ENCODE data around the gene PIEZO2. TPM values are rescaled to one million over a fixed set of nuclear protein-coding genes. Genes with fewer than 3 reads are reported as not detected.

The PIEZO2 gene
- total RNA-seq, 1 experiment from 2014 or later, result 0.11 TPM

- CTCF ChIA-PET, result interaction anchor here (1.4 kb wide), 1 partner anchor 153 kb away, joined by 4 read pairs; no protein-coding TSS in a partner anchor
- Histone ChIP-seq H3K36me3 (ENCODE audit: control insufficient read depth, insufficient read depth, low read length) (no peaks in the 10 kb centered on the region), H3K4me1 (no peaks in the 10 kb centered on the region), H3K27me3 (replicated peaks; ENCODE audit: control insufficient read depth, insufficient read depth, low read length) (no peaks in the 10 kb centered on the region), H3K9me3 (no peaks in the 10 kb centered on the region), H3K4me3 (ENCODE audit: low read depth, low read length) (no peak overlapping the region)
- no TSS peak for BruUV-seq (replicated peaks)
- intact Hi-C loops (cut with micrococcal nuclease; ENCODE audit: unreplicated experiment), result no loop called here
- Mint-ChIP-seq H3K27me3 (ENCODE audit: insufficient read depth, unreplicated experiment) (peaks cover 6% of the 10 kb centered on the region), H3K27ac (ENCODE audit: unreplicated experiment) (no peak overlapping the region), H3K4me3 (ENCODE audit: unreplicated experiment) (no peak overlapping the region), H3K4me1 (ENCODE audit: low read depth, unreplicated experiment) (peaks cover 13% of the 10 kb centered on the region), H3K36me3 (ENCODE audit: insufficient read depth, unreplicated experiment) (no peaks in the 10 kb centered on the region), H3K9me3 (ENCODE audit: unreplicated experiment) (no peaks in the 10 kb centered on the region)
- no peak for DNase-seq
- POLR2A ChIA-PET, result no interaction called here
- TF ChIP-seq, protein P1, sequence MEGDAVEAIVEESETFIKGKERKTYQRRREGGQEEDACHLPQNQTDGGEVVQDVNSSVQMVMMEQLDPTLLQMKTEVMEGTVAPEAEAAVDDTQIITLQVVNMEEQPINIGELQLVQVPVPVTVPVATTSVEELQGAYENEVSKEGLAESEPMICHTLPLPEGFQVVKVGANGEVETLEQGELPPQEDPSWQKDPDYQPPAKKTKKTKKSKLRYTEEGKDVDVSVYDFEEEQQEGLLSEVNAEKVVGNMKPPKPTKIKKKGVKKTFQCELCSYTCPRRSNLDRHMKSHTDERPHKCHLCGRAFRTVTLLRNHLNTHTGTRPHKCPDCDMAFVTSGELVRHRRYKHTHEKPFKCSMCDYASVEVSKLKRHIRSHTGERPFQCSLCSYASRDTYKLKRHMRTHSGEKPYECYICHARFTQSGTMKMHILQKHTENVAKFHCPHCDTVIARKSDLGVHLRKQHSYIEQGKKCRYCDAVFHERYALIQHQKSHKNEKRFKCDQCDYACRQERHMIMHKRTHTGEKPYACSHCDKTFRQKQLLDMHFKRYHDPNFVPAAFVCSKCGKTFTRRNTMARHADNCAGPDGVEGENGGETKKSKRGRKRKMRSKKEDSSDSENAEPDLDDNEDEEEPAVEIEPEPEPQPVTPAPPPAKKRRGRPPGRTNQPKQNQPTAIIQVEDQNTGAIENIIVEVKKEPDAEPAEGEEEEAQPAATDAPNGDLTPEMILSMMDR (IDR thresholded peaks at IDR 0.05; ENCODE audit: insufficient read depth in 1 of 2, low read depth in 1 of 2, low read length in 1 of 2, severe bottlenecking in 1 of 2, unreplicated experiment in 1 of 2), result no peak
These were observed 436.0 kb downstream of the PIEZO2 start for GRCh38 chr18:10713409-10713808.

DNA sequence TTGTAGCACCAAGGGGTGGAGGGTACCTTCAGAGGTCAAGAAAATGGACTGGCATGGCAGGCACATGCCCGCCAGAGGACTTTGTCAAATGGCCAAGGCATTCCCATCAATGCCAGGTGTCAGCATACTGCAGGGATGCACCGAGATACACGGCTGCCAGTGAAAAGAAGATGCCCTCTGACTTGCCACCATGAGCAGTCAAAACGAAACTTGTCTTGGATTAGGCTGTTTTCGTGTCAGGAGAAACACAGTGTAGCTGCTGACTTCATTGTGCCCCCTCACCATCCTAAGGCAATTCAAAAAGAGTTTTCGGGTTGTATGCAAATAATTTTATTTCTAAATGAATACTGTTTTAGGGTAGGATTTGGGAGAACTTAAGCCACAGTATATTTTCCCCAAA lies 442.1 kb downstream of the PIEZO2 start:
- Mint-ChIP-seq H3K4me1 (ENCODE audit: low read depth, unreplicated experiment) (peaks cover 8% of the 10 kb centered on the region), H3K27me3 (ENCODE audit: insufficient read depth, unreplicated experiment) (peaks cover 6% of the 10 kb centered on the region), H3K27ac (ENCODE audit: unreplicated experiment) (no peak overlapping the region), H3K36me3 (ENCODE audit: insufficient read depth, unreplicated experiment) (no peaks in the 10 kb centered on the region), H3K4me3 (ENCODE audit: unreplicated experiment) (no peak overlapping the region), H3K9me3 (ENCODE audit: unreplicated experiment) (no peaks in the 10 kb centered on the region)
- TF ChIP-seq, protein P1 (IDR thresholded peaks at IDR 0.05; ENCODE audit: insufficient read depth in 1 of 2, low read depth in 1 of 2, low read length in 1 of 2, severe bottlenecking in 1 of 2, unreplicated experiment in 1 of 2), result no peak
- Histone ChIP-seq H3K4me1 (0 out of 2 replicates have a peak, but pooled peaks cover 11% of the 10 kb centered on the region), H3K36me3 (ENCODE audit: control insufficient read depth, insufficient read depth, low read length) (no peaks in the 10 kb centered on the region), H3K4me3 (ENCODE audit: low read depth, low read length) (no peak overlapping the region), H3K27me3 (replicated peaks; ENCODE audit: control insufficient read depth, insufficient read depth, low read length) (no peaks in the 10 kb centered on the region; the same call in 1 of the 2 replicates), H3K9me3 (no peaks in the 10 kb centered on the region)
- intact Hi-C loops (cut with micrococcal nuclease; ENCODE audit: unreplicated experiment), result no loop called here
- CTCF ChIA-PET, result no interaction called here
- POLR2A ChIA-PET, result no interaction called here
- BruUV-seq (replicated peaks), result no TSS peak
- DNase-seq, result no peak

DNA sequence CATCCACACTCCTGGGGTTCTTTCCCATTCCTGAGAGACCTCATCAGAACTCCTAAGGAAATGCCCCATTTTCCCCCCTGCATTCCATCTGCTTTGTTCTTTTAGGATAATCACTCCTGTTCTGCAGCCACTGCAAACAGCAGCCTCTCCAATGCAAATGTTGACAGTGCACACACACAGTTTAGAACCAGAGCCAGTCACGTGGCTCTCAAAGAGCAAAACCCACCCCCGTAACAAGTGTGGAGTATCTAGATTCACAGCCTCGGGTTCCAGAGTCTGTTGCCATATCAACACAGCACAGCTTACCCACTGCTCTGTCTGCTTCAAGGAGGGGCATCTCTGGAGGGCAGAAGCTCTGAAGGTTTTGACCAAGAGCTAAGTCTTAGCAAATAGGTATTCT lies 443.6 kb downstream of the PIEZO2 start:
- Histone ChIP-seq H3K9me3 (no peaks in the 10 kb centered on the region), H3K36me3 (ENCODE audit: control insufficient read depth, insufficient read depth, low read length) (no peaks in the 10 kb centered on the region), H3K27me3 (replicated peaks; ENCODE audit: control insufficient read depth, insufficient read depth, low read length) (no peaks in the 10 kb centered on the region; the same call in 1 of the 2 replicates), H3K4me1 (0 out of 2 replicates have a peak, but pooled peaks cover 11% of the 10 kb centered on the region), H3K4me3 (ENCODE audit: low read depth, low read length) (no peak overlapping the region)
- POLR2A ChIA-PET, result no interaction called here
- H3K4me3 Mint-ChIP-seq (ENCODE audit: unreplicated experiment), result no peak overlapping the region
- peak in 1 of 2 experiments; percentile 32 for DNase-seq
- no peaks in the 10 kb centered on the region for H3K9me3 Mint-ChIP-seq (ENCODE audit: unreplicated experiment)
- peaks cover 6% of the 10 kb centered on the region for H3K27me3 Mint-ChIP-seq (ENCODE audit: insufficient read depth, unreplicated experiment)
- intact Hi-C loops (cut with micrococcal nuclease; ENCODE audit: unreplicated experiment), result no loop called here
- TF ChIP-seq, protein P1 (IDR thresholded peaks at IDR 0.05; ENCODE audit: insufficient read depth in 1 of 2, low read depth in 1 of 2, low read length in 1 of 2, severe bottlenecking in 1 of 2, unreplicated experiment in 1 of 2), result no peak
- no peak overlapping the region for H3K27ac Mint-ChIP-seq (ENCODE audit: unreplicated experiment)
- H3K36me3 Mint-ChIP-seq (ENCODE audit: insufficient read depth, unreplicated experiment), result no peaks in the 10 kb centered on the region
- no TSS peak for BruUV-seq (replicated peaks)
- H3K4me1 Mint-ChIP-seq (ENCODE audit: low read depth, unreplicated experiment), result peaks cover 8% of the 10 kb centered on the region
- CTCF ChIA-PET, result no interaction called here
